ENCODE measurements around the gene DDX24.

DDX24 gene

DNA sequence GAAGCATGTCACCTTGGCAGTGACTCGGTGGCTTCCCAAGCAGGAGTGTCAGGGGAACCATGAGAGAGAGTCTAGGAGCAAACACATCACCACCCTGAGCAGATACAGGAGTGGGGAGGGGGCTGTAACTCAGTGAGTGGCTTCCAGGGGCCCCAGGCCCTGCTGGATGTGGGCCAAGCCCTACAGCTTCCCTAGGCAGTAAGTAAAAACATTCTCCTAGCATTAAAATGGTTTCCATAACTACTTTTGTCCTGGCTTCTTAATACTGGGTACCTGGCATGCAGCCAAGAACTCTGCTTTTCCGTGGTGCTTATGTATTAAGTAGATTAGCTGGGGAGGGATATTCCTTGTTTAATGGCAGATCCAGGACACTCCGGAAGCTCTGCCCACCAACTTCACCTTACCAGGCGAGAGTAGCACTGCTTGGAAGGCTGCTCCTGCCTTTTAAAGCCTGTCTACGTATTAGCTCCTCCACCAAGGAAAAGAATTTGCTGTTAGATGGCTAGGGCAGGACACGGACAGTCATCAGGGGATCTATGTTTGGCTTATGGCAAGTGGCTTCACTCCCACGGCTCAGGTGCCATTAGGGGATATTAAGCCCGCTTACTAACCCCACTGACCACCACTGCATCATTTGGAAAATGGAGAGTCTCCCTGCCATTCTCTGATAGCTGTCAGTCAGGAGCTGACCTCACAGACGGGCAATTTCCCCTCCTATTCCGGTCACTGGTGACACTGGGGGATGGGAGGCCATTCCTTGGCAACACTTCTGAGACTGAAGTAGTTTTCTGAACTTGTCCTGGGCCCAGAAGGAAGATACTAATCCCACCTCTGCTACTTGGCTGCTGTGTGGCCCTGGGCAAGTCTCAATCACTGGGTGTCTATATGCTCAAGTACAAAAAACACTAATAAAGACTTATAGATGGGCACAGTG is 32.0 kb downstream of the DDX24 start:
- no peak overlapping the region for H3K4me3 ChIP-seq (ENCODE audit: severe bottlenecking)
- ATAC-seq (ENCODE audit: low read depth) (no peak), DNase-seq (ENCODE audit: low spot score) (no peak)
- no peaks in the 10 kb centered on the region for H3K9me3 ChIP-seq (ENCODE audit: severe bottlenecking)
- H3K27me3 ChIP-seq (ENCODE audit: insufficient read depth, poor library complexity, severe bottlenecking) = no peaks in the 10 kb centered on the region
- no peaks in the 10 kb centered on the region for H3K4me1 ChIP-seq (ENCODE audit: insufficient read depth, poor library complexity, severe bottlenecking)
- peaks cover 73% of the 10 kb centered on the region for H3K36me3 ChIP-seq (ENCODE audit: low read depth)
- TF ChIP-seq, protein P1, sequence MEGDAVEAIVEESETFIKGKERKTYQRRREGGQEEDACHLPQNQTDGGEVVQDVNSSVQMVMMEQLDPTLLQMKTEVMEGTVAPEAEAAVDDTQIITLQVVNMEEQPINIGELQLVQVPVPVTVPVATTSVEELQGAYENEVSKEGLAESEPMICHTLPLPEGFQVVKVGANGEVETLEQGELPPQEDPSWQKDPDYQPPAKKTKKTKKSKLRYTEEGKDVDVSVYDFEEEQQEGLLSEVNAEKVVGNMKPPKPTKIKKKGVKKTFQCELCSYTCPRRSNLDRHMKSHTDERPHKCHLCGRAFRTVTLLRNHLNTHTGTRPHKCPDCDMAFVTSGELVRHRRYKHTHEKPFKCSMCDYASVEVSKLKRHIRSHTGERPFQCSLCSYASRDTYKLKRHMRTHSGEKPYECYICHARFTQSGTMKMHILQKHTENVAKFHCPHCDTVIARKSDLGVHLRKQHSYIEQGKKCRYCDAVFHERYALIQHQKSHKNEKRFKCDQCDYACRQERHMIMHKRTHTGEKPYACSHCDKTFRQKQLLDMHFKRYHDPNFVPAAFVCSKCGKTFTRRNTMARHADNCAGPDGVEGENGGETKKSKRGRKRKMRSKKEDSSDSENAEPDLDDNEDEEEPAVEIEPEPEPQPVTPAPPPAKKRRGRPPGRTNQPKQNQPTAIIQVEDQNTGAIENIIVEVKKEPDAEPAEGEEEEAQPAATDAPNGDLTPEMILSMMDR (IDR thresholded peaks at IDR 0.05; ENCODE audit: poor library complexity, severe bottlenecking) = no peak
- H3K27ac ChIP-seq (ENCODE audit: poor library complexity, severe bottlenecking) = no peak overlapping the region

DNA sequence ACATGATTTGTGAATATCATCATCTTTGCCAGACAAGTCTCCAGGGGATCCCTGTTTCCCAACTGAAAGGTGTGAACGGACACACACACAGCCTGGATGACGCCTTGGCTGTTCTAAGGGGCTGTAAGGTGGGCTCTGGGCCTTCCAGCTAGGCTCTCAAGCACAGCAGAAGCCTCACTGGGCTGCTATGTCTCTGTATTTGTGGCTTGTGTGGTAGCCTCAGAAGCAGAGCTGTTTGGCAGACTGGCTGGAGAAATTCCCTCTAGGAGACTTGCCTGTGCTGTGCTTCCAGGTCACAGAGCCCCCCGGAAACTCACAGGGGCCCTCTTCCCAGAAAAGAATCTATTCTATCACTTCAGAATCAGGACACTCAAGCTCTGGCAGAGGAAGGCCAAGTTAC is 33.4 kb downstream of the DDX24 start:
- H3K27me3 ChIP-seq (ENCODE audit: insufficient read depth, poor library complexity, severe bottlenecking) = no peaks in the 10 kb centered on the region
- no peaks in the 10 kb centered on the region for H3K9me3 ChIP-seq (ENCODE audit: severe bottlenecking)
- H3K4me3 ChIP-seq (ENCODE audit: severe bottlenecking) = no peak overlapping the region
- DNase-seq (ENCODE audit: low spot score) (no peak), ATAC-seq (ENCODE audit: low read depth) (no peak)
- TF ChIP-seq, protein P1 (IDR thresholded peaks at IDR 0.05; ENCODE audit: poor library complexity, severe bottlenecking) = no peak
- H3K27ac ChIP-seq (ENCODE audit: poor library complexity, severe bottlenecking) = no peak overlapping the region
- no peaks in the 10 kb centered on the region for H3K4me1 ChIP-seq (ENCODE audit: insufficient read depth, poor library complexity, severe bottlenecking)
- peaks cover 63% of the 10 kb centered on the region for H3K36me3 ChIP-seq (ENCODE audit: low read depth)

DNA sequence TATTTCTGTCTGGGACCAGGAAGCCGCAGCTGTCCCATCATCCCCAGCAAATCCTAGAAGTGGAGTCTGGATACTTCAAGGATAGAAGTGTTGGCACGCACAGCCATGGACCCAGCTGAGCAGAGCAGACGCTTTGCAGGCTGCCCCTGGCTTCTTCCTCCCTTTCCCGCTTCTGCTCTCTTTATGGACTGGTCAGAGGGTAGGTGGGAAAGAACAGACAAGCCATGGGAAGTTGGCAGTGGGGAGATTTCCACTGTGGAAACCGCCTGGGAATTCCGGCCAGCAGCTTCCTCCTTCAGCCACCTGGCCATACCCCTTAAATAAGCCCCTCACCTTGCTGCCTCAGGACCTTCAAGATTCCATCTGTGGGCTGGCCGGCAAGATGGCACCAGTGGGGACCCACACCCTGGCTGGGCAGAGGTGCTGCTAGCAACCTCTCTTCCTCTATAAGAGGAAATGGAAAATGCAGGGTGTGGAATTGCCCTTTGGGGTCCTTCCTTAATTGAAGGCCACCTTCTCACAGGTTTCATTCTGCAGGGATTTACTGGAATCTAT is 34.2 kb downstream of the DDX24 start:
- DNase-seq (ENCODE audit: low spot score) (peak; percentile 53), ATAC-seq (ENCODE audit: low read depth) (no peak)
- no peak overlapping the region for H3K4me3 ChIP-seq (ENCODE audit: severe bottlenecking)
- no peaks in the 10 kb centered on the region for H3K4me1 ChIP-seq (ENCODE audit: insufficient read depth, poor library complexity, severe bottlenecking)
- H3K36me3 ChIP-seq (ENCODE audit: low read depth) = peaks cover 55% of the 10 kb centered on the region
- no peak overlapping the region for H3K27ac ChIP-seq (ENCODE audit: poor library complexity, severe bottlenecking)
- H3K9me3 ChIP-seq (ENCODE audit: severe bottlenecking) = no peaks in the 10 kb centered on the region
- TF ChIP-seq, protein P1 (IDR thresholded peaks at IDR 0.05; ENCODE audit: poor library complexity, severe bottlenecking) = no peak
- H3K27me3 ChIP-seq (ENCODE audit: insufficient read depth, poor library complexity, severe bottlenecking) = no peaks in the 10 kb centered on the region

DNA sequence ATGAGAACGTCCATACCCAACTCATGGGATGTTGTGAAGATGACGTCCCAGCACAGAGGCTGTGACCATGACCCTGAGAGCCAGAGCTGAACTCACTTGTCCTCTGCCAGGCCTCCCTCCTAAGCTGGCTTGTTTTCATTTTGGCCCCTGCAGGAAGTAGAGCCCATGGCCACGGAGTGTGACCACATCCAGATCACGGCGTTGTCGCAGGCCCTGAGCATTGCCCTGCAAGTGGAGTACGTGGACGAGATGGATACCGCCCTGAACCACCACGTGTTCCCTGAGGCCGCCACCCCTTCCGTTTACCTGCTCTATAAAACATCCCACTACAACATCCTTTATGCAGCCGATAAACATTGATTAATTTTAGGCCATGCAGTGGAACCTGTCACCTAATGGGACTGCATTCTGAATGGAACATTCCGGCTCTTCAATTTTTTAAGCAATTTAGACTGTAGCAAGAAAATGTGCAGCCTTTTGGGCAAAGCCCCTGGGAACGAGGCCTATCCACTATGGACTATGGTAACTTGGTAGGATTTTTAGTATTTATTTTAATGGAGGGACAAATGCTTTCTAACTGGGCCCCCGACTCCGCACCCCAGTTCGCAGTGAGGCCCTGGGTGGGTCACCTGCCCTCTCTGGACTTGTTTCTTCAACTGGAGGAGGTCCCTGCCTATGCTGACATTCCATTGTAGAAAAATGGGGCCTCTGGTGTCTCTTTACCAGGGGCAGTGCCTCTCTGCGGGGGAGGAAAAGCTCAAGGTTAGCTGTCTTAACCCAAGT is 35.2 kb downstream of the DDX24 start:
- Histone ChIP-seq H3K27ac (ENCODE audit: poor library complexity, severe bottlenecking) (no peak overlapping the region), H3K9me3 (ENCODE audit: severe bottlenecking) (no peaks in the 10 kb centered on the region), H3K36me3 (ENCODE audit: low read depth) (peaks cover 45% of the 10 kb centered on the region), H3K27me3 (ENCODE audit: insufficient read depth, poor library complexity, severe bottlenecking) (no peaks in the 10 kb centered on the region), H3K4me1 (ENCODE audit: insufficient read depth, poor library complexity, severe bottlenecking) (no peaks in the 10 kb centered on the region), H3K4me3 (ENCODE audit: severe bottlenecking) (no peak overlapping the region)
- ATAC-seq (ENCODE audit: low read depth) = no peak
- DNase-seq (ENCODE audit: low spot score) = peak; percentile 54
- TF ChIP-seq, protein P1 (IDR thresholded peaks at IDR 0.05; ENCODE audit: poor library complexity, severe bottlenecking) = no peak

Data from RWPE2 (cell line).